Measurements from ENCODE around the gene OR10C1. TPM values are rescaled to one million over a fixed set of nuclear protein-coding genes. Genes with fewer than 3 reads are reported as not detected.

OR10C1 gene, protein sequence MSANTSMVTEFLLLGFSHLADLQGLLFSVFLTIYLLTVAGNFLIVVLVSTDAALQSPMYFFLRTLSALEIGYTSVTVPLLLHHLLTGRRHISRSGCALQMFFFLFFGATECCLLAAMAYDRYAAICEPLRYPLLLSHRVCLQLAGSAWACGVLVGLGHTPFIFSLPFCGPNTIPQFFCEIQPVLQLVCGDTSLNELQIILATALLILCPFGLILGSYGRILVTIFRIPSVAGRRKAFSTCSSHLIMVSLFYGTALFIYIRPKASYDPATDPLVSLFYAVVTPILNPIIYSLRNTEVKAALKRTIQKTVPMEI
- total RNA-seq (not detected in 2 replicates), polyA plus RNA-seq (not detected in 2 replicates)

DNA sequence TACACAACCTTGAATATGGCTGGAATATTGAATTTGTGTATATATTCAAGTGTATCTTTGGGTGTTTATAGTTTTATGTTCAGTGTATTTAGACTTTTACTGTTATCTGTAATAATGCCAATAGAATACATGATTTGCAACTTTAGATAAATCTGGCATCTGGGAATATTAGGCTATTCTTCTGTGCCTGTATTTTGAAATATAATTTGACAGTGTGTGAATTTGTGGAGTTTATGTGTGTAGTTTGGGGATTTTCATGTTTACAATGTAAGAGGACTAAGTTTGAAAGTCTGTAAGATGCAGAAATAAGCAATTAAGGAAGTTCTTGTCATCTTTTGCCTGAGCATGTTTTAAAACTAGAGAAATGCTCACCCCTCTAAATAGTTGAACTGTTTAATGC is at the start of gene OR10C1:
OR10C1 (plus strand) TSS at position 301 of the 400 bp plus-strand sequence. CDS start 710 bp downstream, outside the sequence.
- TF ChIP-seq, protein P1, sequence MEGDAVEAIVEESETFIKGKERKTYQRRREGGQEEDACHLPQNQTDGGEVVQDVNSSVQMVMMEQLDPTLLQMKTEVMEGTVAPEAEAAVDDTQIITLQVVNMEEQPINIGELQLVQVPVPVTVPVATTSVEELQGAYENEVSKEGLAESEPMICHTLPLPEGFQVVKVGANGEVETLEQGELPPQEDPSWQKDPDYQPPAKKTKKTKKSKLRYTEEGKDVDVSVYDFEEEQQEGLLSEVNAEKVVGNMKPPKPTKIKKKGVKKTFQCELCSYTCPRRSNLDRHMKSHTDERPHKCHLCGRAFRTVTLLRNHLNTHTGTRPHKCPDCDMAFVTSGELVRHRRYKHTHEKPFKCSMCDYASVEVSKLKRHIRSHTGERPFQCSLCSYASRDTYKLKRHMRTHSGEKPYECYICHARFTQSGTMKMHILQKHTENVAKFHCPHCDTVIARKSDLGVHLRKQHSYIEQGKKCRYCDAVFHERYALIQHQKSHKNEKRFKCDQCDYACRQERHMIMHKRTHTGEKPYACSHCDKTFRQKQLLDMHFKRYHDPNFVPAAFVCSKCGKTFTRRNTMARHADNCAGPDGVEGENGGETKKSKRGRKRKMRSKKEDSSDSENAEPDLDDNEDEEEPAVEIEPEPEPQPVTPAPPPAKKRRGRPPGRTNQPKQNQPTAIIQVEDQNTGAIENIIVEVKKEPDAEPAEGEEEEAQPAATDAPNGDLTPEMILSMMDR (IDR thresholded peaks at IDR 0.05; ENCODE audit: low read depth, low read length), result no peak
- no peaks in the 10 kb centered on the region for H3K9me3 ChIP-seq (ENCODE audit: low read depth)
- no peak within 1 kb of the TSS for H3K4me3 ChIP-seq
- H3K36me3 ChIP-seq, result no peaks in the 10 kb centered on the region
- DNase-seq (ENCODE audit: low read depth in 1 of 2, low spot score in 1 of 2), result no peak
- no peaks in the 10 kb centered on the region for H3K27me3 ChIP-seq
- H3K4me1 ChIP-seq (ENCODE audit: low read depth), result no peaks in the 10 kb centered on the region
- no peak within 1 kb of the TSS for H3K27ac ChIP-seq

DNA sequence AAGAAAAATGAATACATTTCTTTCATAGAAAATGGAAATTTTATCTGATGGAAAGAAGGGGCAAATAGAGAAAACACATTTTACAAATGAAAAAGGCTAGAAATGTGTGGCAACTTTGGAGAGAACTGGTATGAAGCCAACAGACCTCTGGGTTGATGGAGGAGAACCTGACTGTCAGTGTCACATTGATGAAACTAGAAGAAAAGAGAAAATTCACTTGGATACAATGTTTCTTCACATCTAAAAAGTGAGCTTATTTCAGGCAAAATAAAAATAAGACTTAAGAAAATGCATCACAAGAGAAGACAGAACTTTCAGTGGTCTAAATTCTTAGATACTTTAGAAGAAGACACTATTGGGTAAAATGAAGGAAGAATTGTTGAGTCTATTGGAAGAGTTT is 43.8 kb upstream of the OR10C1 start, which contains the start of gene OR12D2:
OR12D2 (plus strand) TSS at position 301 of the 400 bp plus-strand sequence. CDS start 1,069 bp downstream, outside the sequence.
- H3K27me3 ChIP-seq, result no peaks in the 10 kb centered on the region
- H3K4me1 ChIP-seq (ENCODE audit: low read depth), result no peaks in the 10 kb centered on the region
- no peak for DNase-seq (ENCODE audit: low read depth in 1 of 2, low spot score in 1 of 2)
- no peak within 1 kb of the TSS for H3K4me3 ChIP-seq
- no peaks in the 10 kb centered on the region for H3K36me3 ChIP-seq
- H3K27ac ChIP-seq, result no peak within 1 kb of the TSS
- no peaks in the 10 kb centered on the region for H3K9me3 ChIP-seq (ENCODE audit: low read depth)
- TF ChIP-seq, protein P1 (IDR thresholded peaks at IDR 0.05; ENCODE audit: low read depth, low read length), result no peak

DNA sequence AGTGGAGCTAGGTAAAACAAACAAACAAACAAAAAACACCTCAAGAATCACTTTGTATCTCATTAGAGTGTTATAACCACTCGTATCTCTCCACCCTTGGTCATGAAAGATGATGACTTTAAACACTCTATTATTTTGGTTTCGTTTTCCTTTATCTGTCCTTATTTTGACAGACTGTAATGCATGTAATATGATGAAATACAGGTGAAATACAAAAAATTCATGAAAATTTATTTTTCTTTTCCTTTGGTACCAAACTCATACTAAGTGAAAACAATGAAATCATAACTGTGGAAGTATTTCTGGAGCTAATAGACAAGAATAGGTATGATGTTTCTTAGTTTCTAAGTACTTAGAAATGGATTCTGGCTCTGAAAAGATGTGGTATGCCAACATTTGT is 39.6 kb upstream of the OR10C1 start:
- Histone ChIP-seq H3K4me1 (ENCODE audit: low read depth) (no peaks in the 10 kb centered on the region), H3K9me3 (ENCODE audit: low read depth) (no peaks in the 10 kb centered on the region), H3K27me3 (no peaks in the 10 kb centered on the region), H3K36me3 (no peaks in the 10 kb centered on the region), H3K4me3 (no peak overlapping the region), H3K27ac (no peak overlapping the region)
- TF ChIP-seq, protein P1 (IDR thresholded peaks at IDR 0.05; ENCODE audit: low read depth, low read length), result no peak
- DNase-seq (ENCODE audit: low read depth in 1 of 2, low spot score in 1 of 2), result no peak

DNA sequence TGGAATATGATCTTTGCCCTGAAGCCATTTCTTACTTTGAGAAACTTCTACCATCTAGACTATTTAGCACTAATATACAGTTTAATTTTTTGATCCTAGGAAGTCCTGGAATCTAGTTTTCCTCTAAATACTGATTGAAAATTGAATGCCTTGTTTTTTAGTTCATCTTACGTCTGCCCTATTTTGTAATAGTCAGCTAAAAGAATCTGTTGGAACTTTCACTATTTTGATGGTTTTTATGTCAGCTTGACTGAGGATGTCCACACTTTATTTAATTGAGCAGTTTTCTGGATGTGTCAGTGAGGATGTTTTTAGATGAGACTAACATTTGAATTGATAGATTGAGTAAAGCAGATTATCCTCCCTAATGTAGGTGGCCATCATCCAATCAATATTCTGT is 35.3 kb upstream of the OR10C1 start:
- DNase-seq (ENCODE audit: low read depth in 1 of 2, low spot score in 1 of 2), result no peak
- no peak overlapping the region for H3K4me3 ChIP-seq

DNA sequence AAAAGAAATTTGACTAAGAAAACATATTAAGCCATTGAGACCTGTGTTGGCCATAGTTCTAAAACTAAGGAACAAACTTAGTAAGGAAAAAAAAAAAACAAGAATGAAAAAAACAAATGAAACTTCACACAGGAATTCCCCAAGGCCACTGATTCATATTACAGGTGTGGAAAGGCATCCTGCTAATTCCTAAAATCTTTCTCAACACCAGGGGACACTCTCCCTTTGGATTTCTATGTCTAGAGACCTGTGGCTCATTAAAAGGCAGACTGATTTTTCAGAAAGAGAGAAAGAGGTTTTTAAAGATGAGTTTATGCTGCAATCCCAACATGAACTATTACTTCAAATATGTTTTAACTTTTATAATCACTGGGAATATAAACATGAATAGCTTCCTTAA is 24.5 kb upstream of the OR10C1 start, which contains the start of gene OR12D1:
OR12D1 (plus strand) TSS at position 341 of the 400 bp plus-strand sequence.
- TF ChIP-seq, protein P1 (IDR thresholded peaks at IDR 0.05; ENCODE audit: low read depth, low read length), result no peak
- H3K9me3 ChIP-seq (ENCODE audit: low read depth), result no peaks in the 10 kb centered on the region
- H3K27me3 ChIP-seq, result no peaks in the 10 kb centered on the region
- no peak within 1 kb of the TSS for H3K4me3 ChIP-seq
- no peaks in the 10 kb centered on the region for H3K4me1 ChIP-seq (ENCODE audit: low read depth)
- no peak within 1 kb of the TSS for H3K27ac ChIP-seq
- H3K36me3 ChIP-seq, result no peaks in the 10 kb centered on the region
- no peak for DNase-seq (ENCODE audit: low read depth in 1 of 2, low spot score in 1 of 2)

More for the DNA sequence above, 35.3 kb upstream of the OR10C1 start:
- Histone ChIP-seq H3K27me3 (no peaks in the 10 kb centered on the region), H3K27ac (no peak overlapping the region), H3K4me1 (ENCODE audit: low read depth) (no peaks in the 10 kb centered on the region), H3K36me3 (no peaks in the 10 kb centered on the region), H3K9me3 (ENCODE audit: low read depth) (no peaks in the 10 kb centered on the region)
- TF ChIP-seq, protein P1 (IDR thresholded peaks at IDR 0.05; ENCODE audit: low read depth, low read length), result no peak
